PC-9 (cell line): ENCODE data around the gene SYNJ1. TPM values are rescaled to one million over a fixed set of nuclear protein-coding genes. Genes with fewer than 3 reads are reported as not detected.
"Not testable (repeated sequence)": the region's sequence is repeated elsewhere in the genome, so short reads cannot be mapped to it uniquely, and the experiment has no call there.

ENCODE experiments used
- BruUV-seq: library from RNA; stranded (reverse); fragments of 400-500 nt; replicated peaks from 2 replicates; lab custom pipeline; 2021; lab: Mats Ljungman, UMichigan
- CTCF ChIA-PET: fragments of 300-600 bp; sonication (Branson Sonifier 250); formaldehyde crosslinking; loops from one replicate; lab custom pipeline; 2022; ENCODE audit warnings: antibody characterized with exemption; lab: Charles Lee
- POLR2A ChIA-PET: fragments of 300-600 bp; sonication (Branson Sonifier 250); formaldehyde crosslinking; loops from one replicate; lab custom pipeline; 2022; ENCODE audit warnings: antibody characterized with exemption; ENCODE audit not compliant: unreplicated experiment; lab: Charles Lee
- DNase-seq, 2 experiments: peaks; one replicate each; pipeline versions ENCODE4 v3.0.0 to v3.0.0-alpha.2; 2015 to 2022; ENCODE audit warnings: mixed read lengths in 1 of 2
- H2AFZ ChIP-seq: fragments of 200-600 bp; sonication (generic); 2 replicates; pipeline ENCODE4 v1.8.1; 2017; ENCODE audit warnings: antibody characterized with exemption
- H3F3A ChIP-seq: fragments of 200-600 bp; sonication (generic); 2 replicates; pipeline ENCODE4 v1.8.1; 2017; ENCODE audit warnings: antibody characterized with exemption, mild to moderate bottlenecking, low read depth; ENCODE audit not compliant: insufficient read depth
- H3K27ac ChIP-seq: fragments of 200-600 bp; sonication (generic); 2 replicates; pipeline ENCODE4 v1.6.1; 2016; ENCODE audit warnings: mixed run types
- H3K27me3 ChIP-seq: fragments of 200-600 bp; sonication (generic); 2 replicates; pipeline ENCODE4 v1.6.1; 2016; ENCODE audit warnings: low read depth, mixed run types; ENCODE audit not compliant: insufficient read depth
- H3K36me3 ChIP-seq: fragments of 200-600 bp; sonication (generic); 2 replicates; pipeline ENCODE4 v1.6.1; 2016; ENCODE audit warnings: low read depth, mixed run types
- H3K4me1 ChIP-seq: fragments of 200-600 bp; sonication (generic); replicated peaks from 2 replicates; pipeline ENCODE4 v1.6.1; 2016; ENCODE audit warnings: mixed run types; ENCODE audit not compliant: insufficient read depth
- H3K4me2 ChIP-seq: fragments of 200-600 bp; sonication (generic); 2 replicates; pipeline ENCODE4 v1.6.1; 2017; ENCODE audit warnings: mixed run types
- H3K4me3 ChIP-seq: fragments of 200-600 bp; sonication (generic); 2 replicates; pipeline ENCODE4 v1.6.1; 2016; ENCODE audit warnings: mixed run types
- H3K79me2 ChIP-seq: fragments of 200-600 bp; sonication (generic); 2 replicates; pipeline ENCODE4 v1.6.1; 2017; ENCODE audit warnings: low read depth, mixed run types
- H3K9me2 ChIP-seq: fragments of 200-600 bp; sonication (generic); 2 replicates; pipeline ENCODE4 v1.8.1; 2017; ENCODE audit warnings: mild to moderate bottlenecking; ENCODE audit not compliant: insufficient read depth
- H3K9me3 ChIP-seq: fragments of 200-600 bp; sonication (generic); 2 replicates; pipeline ENCODE4 v1.8.1; 2016; ENCODE audit warnings: low read depth; ENCODE audit not compliant: insufficient read depth
- H4K20me1 ChIP-seq: fragments of 200-600 bp; sonication (generic); 2 replicates; pipeline ENCODE4 v1.8.1; 2017; ENCODE audit not compliant: insufficient read depth
- EZH2 ChIP-seq: fragments of 200-600 bp; sonication (generic); IDR thresholded peaks from 2 replicates; pipeline ENCODE4 v1.8.0; 2017; ENCODE audit warnings: antibody characterized with exemption, low read depth
- intact Hi-C: fragments of 100-400 bp; cut with micrococcal nuclease; formaldehyde crosslinking; loops from one replicate; pipeline ENCODE4 v1.10.0; 2022; ENCODE audit not compliant: unreplicated experiment
- total RNA-seq: library from RNA; stranded (reverse); gene quantifications from 2 replicates; pipeline ENCODE4 v1.2.3, GENCODE V29; 2021
- TF ChIP-seq, protein P1 (sequence below): fragments of 200-600 bp; sonication (generic); conservative IDR thresholded peaks from 2 replicates; pipeline ENCODE4 v1.6.1; 2017; ENCODE audit warnings: mixed run types, antibody characterized with exemption, mild to moderate bottlenecking, moderate library complexity

The SYNJ1 gene
- total RNA-seq, 1 experiment from 2014 or later = 4.8 TPM

DNA sequence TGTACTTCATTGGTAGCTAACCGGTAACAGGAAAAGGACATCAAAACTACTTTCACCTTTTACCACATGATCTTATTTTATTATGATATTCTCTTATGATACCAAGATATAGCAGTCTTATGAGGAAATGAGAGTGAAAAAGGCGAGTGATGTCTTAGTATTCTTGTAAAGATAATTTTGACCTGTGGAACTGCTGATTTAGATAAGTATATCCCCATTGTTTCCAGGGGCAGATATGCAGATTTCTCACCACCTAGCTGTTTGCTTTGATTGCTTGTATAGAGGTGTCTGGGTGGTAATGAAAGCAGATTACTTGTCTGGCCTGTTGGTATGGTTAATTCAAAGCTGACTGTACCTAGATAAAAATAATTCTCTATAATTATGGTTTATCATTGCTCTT lies 53.1 kb downstream of the SYNJ1 start:
- intact Hi-C loops = no loop called here
- Histone ChIP-seq H3K4me2 (no peak overlapping the region), H3K4me3 (no peak overlapping the region), H3K9me2 (no peaks in the 10 kb centered on the region), H4K20me1 (no peaks in the 10 kb centered on the region), H2AFZ (no peak overlapping the region), H3F3A (no peaks in the 10 kb centered on the region), H3K4me1 (no peaks in the 10 kb centered on the region), H3K27me3 (no peaks in the 10 kb centered on the region), H3K79me2 (no peaks in the 10 kb centered on the region), H3K9me3 (no peaks in the 10 kb centered on the region), H3K36me3 (no peaks in the 10 kb centered on the region; the same call in 1 of the 2 replicates), H3K27ac (no peak overlapping the region)
- TF ChIP-seq, protein P1, sequence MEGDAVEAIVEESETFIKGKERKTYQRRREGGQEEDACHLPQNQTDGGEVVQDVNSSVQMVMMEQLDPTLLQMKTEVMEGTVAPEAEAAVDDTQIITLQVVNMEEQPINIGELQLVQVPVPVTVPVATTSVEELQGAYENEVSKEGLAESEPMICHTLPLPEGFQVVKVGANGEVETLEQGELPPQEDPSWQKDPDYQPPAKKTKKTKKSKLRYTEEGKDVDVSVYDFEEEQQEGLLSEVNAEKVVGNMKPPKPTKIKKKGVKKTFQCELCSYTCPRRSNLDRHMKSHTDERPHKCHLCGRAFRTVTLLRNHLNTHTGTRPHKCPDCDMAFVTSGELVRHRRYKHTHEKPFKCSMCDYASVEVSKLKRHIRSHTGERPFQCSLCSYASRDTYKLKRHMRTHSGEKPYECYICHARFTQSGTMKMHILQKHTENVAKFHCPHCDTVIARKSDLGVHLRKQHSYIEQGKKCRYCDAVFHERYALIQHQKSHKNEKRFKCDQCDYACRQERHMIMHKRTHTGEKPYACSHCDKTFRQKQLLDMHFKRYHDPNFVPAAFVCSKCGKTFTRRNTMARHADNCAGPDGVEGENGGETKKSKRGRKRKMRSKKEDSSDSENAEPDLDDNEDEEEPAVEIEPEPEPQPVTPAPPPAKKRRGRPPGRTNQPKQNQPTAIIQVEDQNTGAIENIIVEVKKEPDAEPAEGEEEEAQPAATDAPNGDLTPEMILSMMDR = no peak
- BruUV-seq = no TSS peak
- ChIA-PET POLR2A (no interaction called here), CTCF (no interaction called here)
- DNase-seq = no peak

GRCh38 chr21:32674038-32674437 lies 53.8 kb downstream of the SYNJ1 start:
- H3F3A ChIP-seq = no peaks in the 10 kb centered on the region
- no TSS peak for BruUV-seq
- DNase-seq = no peak
- H3K4me3 ChIP-seq = no peak overlapping the region
- no peak for TF ChIP-seq EZH2
- TF ChIP-seq, protein P1 = no peak
- no peak overlapping the region for H2AFZ ChIP-seq
- H3K79me2 ChIP-seq = no peaks in the 10 kb centered on the region
- no peaks in the 10 kb centered on the region for H3K9me3 ChIP-seq
- intact Hi-C loops = no loop called here
- H3K4me2 ChIP-seq = no peak overlapping the region
- no peaks in the 10 kb centered on the region for H3K4me1 ChIP-seq
- no peaks in the 10 kb centered on the region for H4K20me1 ChIP-seq
- H3K36me3 ChIP-seq = no peaks in the 10 kb centered on the region; the same call in 1 of the 2 replicates
- ChIA-PET CTCF (no interaction called here), POLR2A (no interaction called here)
- H3K9me2 ChIP-seq = no peaks in the 10 kb centered on the region
- no peaks in the 10 kb centered on the region for H3K27me3 ChIP-seq
- no peak overlapping the region for H3K27ac ChIP-seq

DNA sequence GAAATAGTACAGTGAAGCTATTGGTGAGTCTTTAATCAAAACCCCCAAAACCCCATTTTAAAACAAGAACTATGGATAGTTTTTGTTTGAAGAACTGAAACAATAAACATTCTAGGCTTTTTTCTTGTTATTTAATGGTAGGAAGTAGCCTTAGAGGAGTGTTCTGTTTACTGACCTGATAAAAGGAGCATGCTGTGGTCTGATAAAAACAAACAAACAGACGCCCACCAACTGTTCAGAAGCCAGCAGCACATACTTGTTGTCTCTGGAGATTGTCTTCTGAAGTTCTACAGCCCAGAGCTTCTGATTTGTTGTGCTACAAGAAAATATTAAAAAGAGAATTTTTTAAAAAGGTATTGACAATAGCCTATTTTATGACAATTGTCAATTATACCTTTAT lies 61.6 kb downstream of the SYNJ1 start:
- Histone ChIP-seq H3K9me2 (no peaks in the 10 kb centered on the region), H3K79me2 (no peaks in the 10 kb centered on the region), H3K9me3 (no peaks in the 10 kb centered on the region), H3K27me3 (no peaks in the 10 kb centered on the region), H3F3A (no peaks in the 10 kb centered on the region), H4K20me1 (no peaks in the 10 kb centered on the region), H2AFZ (no peak overlapping the region), H3K4me3 (no peak overlapping the region), H3K4me1 (peaks cover 6% of the 10 kb centered on the region), H3K36me3 (no peaks in the 10 kb centered on the region; the same call in 1 of the 2 replicates), H3K4me2 (no peak overlapping the region), H3K27ac (no peak overlapping the region)
- TF ChIP-seq, protein P1 = no peak
- no peak for TF ChIP-seq EZH2
- intact Hi-C loops = no loop called here
- ChIA-PET CTCF (no interaction called here), POLR2A (no interaction called here)
- BruUV-seq = no TSS peak
- DNase-seq = no peak

DNA sequence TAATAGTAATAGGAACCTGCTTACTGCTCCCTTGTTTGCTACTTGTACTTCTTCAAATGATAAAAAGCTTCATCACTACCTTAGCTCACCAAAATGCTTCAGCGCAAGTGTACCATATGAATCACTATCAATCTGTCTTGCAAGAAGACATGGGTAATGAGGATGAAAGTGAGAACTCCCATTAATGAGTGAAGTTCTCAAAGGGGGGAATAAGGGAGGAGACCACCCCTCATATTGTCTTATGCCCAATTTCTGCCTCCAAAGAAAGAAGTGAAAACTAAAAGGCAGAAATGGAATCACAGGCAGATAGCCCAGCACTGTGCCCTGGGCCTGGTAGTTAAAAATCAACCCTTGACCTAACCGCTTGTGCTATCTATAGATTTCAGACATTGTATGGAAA lies 63.7 kb downstream of the SYNJ1 start:
- H3K9me2 ChIP-seq, H3K27ac ChIP-seq, BruUV-seq, H3K79me2 ChIP-seq, DNase-seq, H3K9me3 ChIP-seq, H3F3A ChIP-seq, CTCF ChIA-PET, POLR2A ChIA-PET, H4K20me1 ChIP-seq, H3K4me3 ChIP-seq, H3K36me3 ChIP-seq, H3K4me2 ChIP-seq, H2AFZ ChIP-seq, H3K27me3 ChIP-seq: not testable (repeated sequence)
- intact Hi-C loops = loop anchor here (5.0 kb wide), 1 partner anchor 63 kb away; the partner anchor contains the start of gene SYNJ1
- peaks cover 16% of the 10 kb centered on the region for H3K4me1 ChIP-seq

GRCh38 chr21:32661981-32662380 lies 65.8 kb downstream of the SYNJ1 start:
- H3K79me2 ChIP-seq, H3K4me3 ChIP-seq, H3K27me3 ChIP-seq, H4K20me1 ChIP-seq, DNase-seq, CTCF ChIA-PET, BruUV-seq, H3F3A ChIP-seq, H3K9me2 ChIP-seq, H3K9me3 ChIP-seq, H3K4me2 ChIP-seq, H2AFZ ChIP-seq, H3K27ac ChIP-seq, H3K36me3 ChIP-seq, POLR2A ChIA-PET: not testable (repeated sequence)
- intact Hi-C loops = loop anchor here (5.0 kb wide), 1 partner anchor 65 kb away; the partner anchor contains the start of gene SYNJ1
- H3K4me1 ChIP-seq = peaks cover 16% of the 10 kb centered on the region
